GM19452 (cell line): Measurements from ENCODE around the gene RCL1.
"Not testable (repeated sequence)": the region's sequence is repeated elsewhere in the genome, so short reads cannot be mapped to it uniquely, and the experiment has no call there.

ENCODE experiments used
- ATAC-seq: cut with Tn5 transposase; IDR thresholded peaks from one replicate; pipeline ENCODE4 v1.9.1; 2021; ENCODE audit not compliant: unreplicated experiment

The RCL1 gene

GRCh38 chr9:4781408-4781807, 11.3 kb upstream of the RCL1 start:
- ATAC-seq, result no peak

- not testable (repeated sequence) for ATAC-seq
Measured at GRCh38 chr9:4783191-4783590, 9.6 kb upstream of the RCL1 start.

GRCh38 chr9:4784403-4784802, 8.3 kb upstream of the RCL1 start:
- no peak for ATAC-seq

GRCh38 chr9:4786599-4786998, 6.1 kb upstream of the RCL1 start:
- no peak for ATAC-seq

- no peak for ATAC-seq
Measured at GRCh38 chr9:4787876-4788275, 4.9 kb upstream of the RCL1 start.

GRCh38 chr9:4788703-4789102, 4.0 kb upstream of the RCL1 start:
- ATAC-seq, result no peak

GRCh38 chr9:4792054-4792571, 631 bp upstream of the RCL1 start:
- peak; percentile 30 for ATAC-seq

GRCh38 chr9:4793459-4794395, 983 bp downstream of the RCL1 start:
- ATAC-seq, result no peak

- ATAC-seq, result no peak
Measured at GRCh38 chr9:4794691-4795090, 1.9 kb downstream of the RCL1 start.

GRCh38 chr9:4795108-4795507, 2.4 kb downstream of the RCL1 start:
- ATAC-seq, result not testable (repeated sequence)

- no peak for ATAC-seq
Measured at GRCh38 chr9:4796530-4796929, 3.8 kb downstream of the RCL1 start.

GRCh38 chr9:4796988-4797853, 4.5 kb downstream of the RCL1 start:
- no peak for ATAC-seq

GRCh38 chr9:4797854-4798150, 5.1 kb downstream of the RCL1 start:
- ATAC-seq, result no peak

- ATAC-seq, result no peak
Measured at GRCh38 chr9:4798281-4799032, 5.7 kb downstream of the RCL1 start.

GRCh38 chr9:4799033-4799430, 6.3 kb downstream of the RCL1 start:
- ATAC-seq, result no peak

- no peak for ATAC-seq
Measured at GRCh38 chr9:4799775-4800174, 7.0 kb downstream of the RCL1 start.

- no peak for ATAC-seq
Measured at GRCh38 chr9:4801156-4801555, 8.4 kb downstream of the RCL1 start.

- no peak for ATAC-seq
Measured at GRCh38 chr9:4803670-4804530, 11.2 kb downstream of the RCL1 start.

- ATAC-seq, result no peak
Measured at GRCh38 chr9:4804531-4805016, 11.8 kb downstream of the RCL1 start.
